Upper lobe of right lung (tissue), 1 donor: ENCODE measurements around the gene BET1L. TPM values are rescaled to one million over a fixed set of nuclear protein-coding genes. Genes with fewer than 3 reads are reported as not detected.
"Not testable (repeated sequence)": the region's sequence is repeated elsewhere in the genome, so short reads cannot be mapped to it uniquely, and the experiment has no call there.

ENCODE experiments used
- ATAC-seq: fragments of 200-7000 bp; cut with Tn5 transposase; one replicate; pipeline ENCODE4 v1.9.1; 2020; ENCODE audit warnings: mild to moderate bottlenecking, moderate library complexity
- DNase-seq: peaks from one replicate; pipeline ENCODE4 v3.0.0-alpha.2; 2020
- H3K27ac ChIP-seq: fragments of 200-600 bp; one replicate; pipeline ENCODE4 v1.8.0; 2022
- H3K27me3 ChIP-seq: fragments of 200-600 bp; one replicate; pipeline ENCODE4 v1.8.0; 2022; ENCODE audit warnings: mild to moderate bottlenecking
- H3K36me3 ChIP-seq: fragments of 200-600 bp; one replicate; pipeline ENCODE4 v1.8.0; 2022
- H3K4me1 ChIP-seq: fragments of 200-600 bp; one replicate; pipeline ENCODE4 v1.8.0; 2022
- H3K4me3 ChIP-seq: fragments of 200-600 bp; one replicate; pipeline ENCODE4 v1.8.0; 2022; ENCODE audit warnings: mild to moderate bottlenecking
- H3K9me3 ChIP-seq: fragments of 200-600 bp; one replicate; pipeline ENCODE4 v1.8.0; 2022
- CTCF ChIP-seq: fragments of 200-600 bp; IDR thresholded peaks from one replicate; pipeline ENCODE4 v1.8.0; 2022; ENCODE audit warnings: antibody characterized with exemption
- intact Hi-C: fragments of 100-400 bp; cut with DNase I; formaldehyde crosslinking; loops from one replicate; pipeline ENCODE4 v1.11.0; 2022
- total RNA-seq: library from RNA; stranded (reverse); fragmentation: NEBNext Ultra II Directional; extraction: Animal tissue kit (Norgen Biotek cat#: 25700); gene quantifications from one replicate; pipeline ENCODE4 v1.2.1, GENCODE V29; 2021
- donor health status: DM: no; HTN: yes; CAD: no; lungs with severe emphysema.

The BET1L gene
- total RNA-seq, 1 donor from 2014 or later = 57.9 TPM

GRCh38 chr11:221998-222789 lies 15.0 kb upstream of the BET1L start:
- no peak overlapping the region for H3K27ac ChIP-seq
- ATAC-seq (no peak), DNase-seq (no peak)
- H3K4me1 ChIP-seq = no peaks in the 10 kb centered on the region
- H3K4me3 ChIP-seq = no peak overlapping the region
- no peaks in the 10 kb centered on the region for H3K9me3 ChIP-seq
- H3K27me3 ChIP-seq = no peaks in the 10 kb centered on the region
- peaks cover 7% of the 10 kb centered on the region for H3K36me3 ChIP-seq
- intact Hi-C loops = no loop called here
- no peak for TF ChIP-seq CTCF

DNA sequence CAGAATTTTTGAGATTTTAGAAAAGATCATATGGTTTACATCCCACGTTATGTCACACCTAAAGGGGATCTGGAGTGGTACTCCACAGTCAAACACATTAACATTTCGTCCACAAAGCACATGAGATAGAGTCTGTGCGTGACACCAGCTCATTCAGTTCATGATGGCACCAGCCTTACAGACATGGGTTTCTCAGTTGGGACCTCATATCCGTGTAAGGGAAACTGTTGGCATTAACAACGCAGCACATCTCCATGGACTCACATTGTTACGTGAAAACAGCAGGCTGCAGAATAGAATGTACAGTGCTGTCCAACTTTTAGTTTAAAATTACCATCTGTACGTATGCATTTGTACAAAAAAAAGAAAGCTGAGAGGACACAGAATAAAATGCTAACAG lies 14.3 kb upstream of the BET1L start:
- H3K4me3 ChIP-seq = no peak overlapping the region
- H3K4me1 ChIP-seq = no peaks in the 10 kb centered on the region
- no peak for ATAC-seq
- no peaks in the 10 kb centered on the region for H3K9me3 ChIP-seq
- no peaks in the 10 kb centered on the region for H3K27me3 ChIP-seq
- no peak for DNase-seq
- no peak for TF ChIP-seq CTCF
- H3K36me3 ChIP-seq = peaks cover 7% of the 10 kb centered on the region
- H3K27ac ChIP-seq = no peak overlapping the region
- intact Hi-C loops = no loop called here

DNA sequence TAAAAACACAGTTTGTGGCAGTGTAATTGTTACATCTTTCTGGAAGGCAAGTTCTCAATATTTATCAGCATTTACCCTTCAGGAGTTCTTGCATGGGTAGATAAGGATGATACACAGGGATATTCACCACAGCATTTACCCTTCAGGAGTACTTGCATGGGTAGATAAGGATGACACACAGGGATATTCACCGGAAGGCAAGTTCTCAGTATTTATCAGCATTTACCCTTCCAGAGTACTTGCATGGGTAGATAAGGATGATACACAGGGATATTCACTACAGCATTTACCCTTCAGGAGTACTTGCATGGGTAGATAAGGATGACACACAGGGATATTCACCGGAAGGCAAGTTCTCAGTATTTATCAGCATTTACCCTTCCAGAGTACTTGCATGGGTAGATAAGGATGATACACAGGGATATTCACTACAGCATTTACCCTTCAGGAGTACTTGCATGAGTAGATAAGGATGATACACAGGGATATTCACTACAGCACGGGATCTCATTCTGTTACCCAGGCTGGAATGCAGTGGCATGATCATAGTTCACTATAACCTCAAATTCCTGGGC lies 13.5 kb upstream of the BET1L start:
- H3K4me1 ChIP-seq, H3K27me3 ChIP-seq, ATAC-seq, H3K9me3 ChIP-seq, intact Hi-C loops, H3K4me3 ChIP-seq, H3K27ac ChIP-seq, DNase-seq: not testable (repeated sequence)
- H3K36me3 ChIP-seq = peaks cover 14% of the 10 kb centered on the region

GRCh38 chr11:218815-219593 lies 11.8 kb upstream of the BET1L start:
- no peaks in the 10 kb centered on the region for H3K4me1 ChIP-seq
- no peaks in the 10 kb centered on the region for H3K9me3 ChIP-seq
- intact Hi-C loops = no loop called here
- no peak overlapping the region for H3K4me3 ChIP-seq
- DNase-seq = no peak
- no peak for TF ChIP-seq CTCF
- no peak for ATAC-seq
- peaks cover 26% of the 10 kb centered on the region for H3K36me3 ChIP-seq
- no peaks in the 10 kb centered on the region for H3K27me3 ChIP-seq
- no peak overlapping the region for H3K27ac ChIP-seq

DNA sequence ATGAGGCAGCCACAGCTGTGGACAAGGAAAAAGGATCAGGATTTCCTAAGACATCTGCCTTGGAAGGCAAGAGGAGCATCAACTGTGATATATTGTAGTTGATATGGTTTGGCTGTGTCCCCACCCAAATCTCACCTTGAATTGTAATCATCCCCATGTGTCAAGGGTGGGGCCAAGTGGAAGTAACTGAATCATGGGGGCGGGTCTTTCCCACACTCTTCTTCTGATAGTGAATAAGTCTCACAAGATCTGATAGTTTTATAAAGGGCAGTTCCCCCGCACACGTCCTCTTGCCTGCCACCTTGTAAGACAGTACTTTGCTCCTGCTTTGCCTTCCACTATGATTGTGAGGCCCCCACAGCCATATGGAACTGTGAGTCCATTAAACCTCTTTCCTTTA lies 10.5 kb upstream of the BET1L start:
- no peak for DNase-seq
- TF ChIP-seq CTCF = no peak
- H3K36me3 ChIP-seq = peaks cover 40% of the 10 kb centered on the region

More for the DNA sequence above, 10.5 kb upstream of the BET1L start:
- Histone ChIP-seq H3K4me3 (no peak overlapping the region), H3K27ac (no peak overlapping the region), H3K27me3 (no peaks in the 10 kb centered on the region), H3K4me1 (no peaks in the 10 kb centered on the region), H3K9me3 (no peaks in the 10 kb centered on the region)
- intact Hi-C loops = no loop called here
- no peak for ATAC-seq
